HCT116 (cell line): Measurements from ENCODE around the gene ALCAM.

ENCODE experiments used
- EZH2phosphoT487 ChIP-seq: fragments of 200-600 bp; IDR thresholded peaks from 2 replicates; pipeline ENCODE4 v1.6.1; 2018; ENCODE audit warnings: antibody characterized with exemption, borderline replicate concordance
- FOSL1 ChIP-seq: IDR thresholded peaks from 2 replicates; pipeline ENCODE4 v1.6.1; 2012; ENCODE audit warnings: low read depth
- POLR2A ChIP-seq: IDR thresholded peaks from 2 replicates; pipeline ENCODE4 v1.7.0; 2011; ENCODE audit warnings: borderline replicate concordance; ENCODE audit not compliant: insufficient read depth, insufficient read length; ENCODE audit errors: extremely low read depth
- TF ChIP-seq, protein P1 (sequence below), 3 experiments: fragments of 200-600 bp in 1 of 3; sonication (generic) in 1 of 3; IDR thresholded peaks in 2 of 3; conservative IDR thresholded peaks in 1 of 3; 2 replicates each; pipeline ENCODE4 v1.5.1; 2012 to 2017; ENCODE audit warnings: low read depth in 2 of 3, low read length in 2 of 3, antibody characterized with exemption in 1 of 3, borderline replicate concordance in 1 of 3, control low read depth in 1 of 3, mild to moderate bottlenecking in 1 of 3, mixed read lengths in 1 of 3, mixed run types in 1 of 3, moderate library complexity in 1 of 3; ENCODE audit not compliant: insufficient read depth in 1 of 3
- TF ChIP-seq, protein P2 (sequence below): IDR thresholded peaks from 2 replicates; pipeline ENCODE4 v1.6.1; 2012

DNA sequence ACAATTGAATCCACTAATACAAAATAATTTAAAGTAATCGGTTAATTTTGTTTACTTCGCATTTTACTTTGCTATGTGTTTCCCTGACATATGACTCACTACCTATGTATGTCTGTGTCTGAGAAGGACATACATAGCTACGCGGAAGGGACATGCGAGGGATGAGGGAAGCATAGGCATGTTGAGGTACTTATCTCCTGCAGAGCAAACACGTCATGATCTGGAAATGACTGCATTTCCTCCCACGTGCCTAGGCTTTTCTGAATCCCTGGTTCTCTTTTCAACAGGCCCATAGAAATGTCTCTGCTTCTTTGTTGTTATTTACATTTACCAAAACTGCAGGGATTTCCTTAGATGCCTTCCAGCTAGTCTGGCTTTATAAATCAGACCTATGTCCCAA, 27.5 kb downstream of the ALCAM start:
- TF ChIP-seq POLR2A (no peak), EZH2phosphoT487 (no peak), FOSL1 (no peak)
- TF ChIP-seq, protein P1, sequence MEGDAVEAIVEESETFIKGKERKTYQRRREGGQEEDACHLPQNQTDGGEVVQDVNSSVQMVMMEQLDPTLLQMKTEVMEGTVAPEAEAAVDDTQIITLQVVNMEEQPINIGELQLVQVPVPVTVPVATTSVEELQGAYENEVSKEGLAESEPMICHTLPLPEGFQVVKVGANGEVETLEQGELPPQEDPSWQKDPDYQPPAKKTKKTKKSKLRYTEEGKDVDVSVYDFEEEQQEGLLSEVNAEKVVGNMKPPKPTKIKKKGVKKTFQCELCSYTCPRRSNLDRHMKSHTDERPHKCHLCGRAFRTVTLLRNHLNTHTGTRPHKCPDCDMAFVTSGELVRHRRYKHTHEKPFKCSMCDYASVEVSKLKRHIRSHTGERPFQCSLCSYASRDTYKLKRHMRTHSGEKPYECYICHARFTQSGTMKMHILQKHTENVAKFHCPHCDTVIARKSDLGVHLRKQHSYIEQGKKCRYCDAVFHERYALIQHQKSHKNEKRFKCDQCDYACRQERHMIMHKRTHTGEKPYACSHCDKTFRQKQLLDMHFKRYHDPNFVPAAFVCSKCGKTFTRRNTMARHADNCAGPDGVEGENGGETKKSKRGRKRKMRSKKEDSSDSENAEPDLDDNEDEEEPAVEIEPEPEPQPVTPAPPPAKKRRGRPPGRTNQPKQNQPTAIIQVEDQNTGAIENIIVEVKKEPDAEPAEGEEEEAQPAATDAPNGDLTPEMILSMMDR (IDR thresholded peaks at IDR 0.05 in 2 of 3, conservative IDR thresholded peaks at IDR 0.05 in 1 of 3; ENCODE audit: borderline replicate concordance in 1 of 3, insufficient read depth in 1 of 3, low read depth in 2 of 3, low read length in 2 of 3) = no peak
- TF ChIP-seq, protein P2, sequence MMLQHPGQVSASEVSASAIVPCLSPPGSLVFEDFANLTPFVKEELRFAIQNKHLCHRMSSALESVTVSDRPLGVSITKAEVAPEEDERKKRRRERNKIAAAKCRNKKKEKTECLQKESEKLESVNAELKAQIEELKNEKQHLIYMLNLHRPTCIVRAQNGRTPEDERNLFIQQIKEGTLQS = no peak
